ENCODE data around the gene GEMIN4. TPM values are rescaled to one million over a fixed set of nuclear protein-coding genes. Genes with fewer than 3 reads are reported as not detected.

GEMIN4 gene
- polyA plus RNA-seq, 2 of the 4 experiments (the other 2 are of a cell fraction) = 36.1 to 47.6 TPM

DNA sequence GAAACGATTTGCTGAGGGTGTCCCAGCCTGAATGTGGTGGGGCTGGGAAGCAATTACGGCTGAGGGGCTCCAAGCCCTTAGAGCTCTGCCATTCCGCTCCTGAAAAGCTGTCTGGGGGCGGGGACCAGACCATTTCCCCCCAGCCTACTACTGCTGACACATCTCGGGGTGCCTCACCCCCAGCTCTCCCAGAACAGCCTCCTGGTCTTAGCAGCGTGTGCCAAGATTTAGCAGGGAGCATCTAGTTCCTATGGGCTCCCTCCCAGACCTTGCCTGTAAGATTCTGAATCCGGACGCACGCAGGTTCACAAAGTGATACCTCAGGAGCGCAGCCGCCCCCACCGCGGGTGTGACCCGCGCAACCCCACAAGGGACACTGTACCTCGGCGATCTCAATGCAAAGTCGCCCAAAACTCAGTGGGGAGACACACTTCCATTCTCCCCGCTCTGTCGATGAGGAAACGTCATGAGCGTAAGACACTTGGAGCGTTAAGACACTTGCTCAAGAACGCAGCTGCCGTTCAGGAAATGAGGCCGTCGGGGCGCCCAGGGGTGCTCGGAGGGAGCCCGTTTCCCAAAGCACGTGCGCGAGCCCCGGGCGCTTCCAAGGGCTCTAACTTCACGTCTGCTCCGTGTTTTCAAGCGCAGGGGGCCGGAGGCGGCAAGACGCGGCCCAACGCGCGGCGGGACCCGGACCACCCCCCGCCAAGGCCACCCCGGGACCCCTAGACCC lies 629 bp downstream of the GEMIN4 start (continued):
- TF ChIP-seq HOXA7 (CRISPR knock-in tag; IDR thresholded peaks at IDR 0.05) = no peak
- TF ChIP-seq, protein P1, sequence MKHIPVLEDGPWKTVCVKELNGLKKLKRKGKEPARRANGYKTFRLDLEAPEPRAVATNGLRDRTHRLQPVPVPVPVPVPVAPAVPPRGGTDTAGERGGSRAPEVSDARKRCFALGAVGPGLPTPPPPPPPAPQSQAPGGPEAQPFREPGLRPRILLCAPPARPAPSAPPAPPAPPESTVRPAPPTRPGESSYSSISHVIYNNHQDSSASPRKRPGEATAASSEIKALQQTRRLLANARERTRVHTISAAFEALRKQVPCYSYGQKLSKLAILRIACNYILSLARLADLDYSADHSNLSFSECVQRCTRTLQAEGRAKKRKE (CRISPR knock-in tag; IDR thresholded peaks at IDR 0.05; ENCODE audit: low read depth) = no peak
- TF ChIP-seq HOXB5 (CRISPR knock-in tag; IDR thresholded peaks at IDR 0.05) = peak; percentile 74; the same call in 1 of the 2 replicates
- TF ChIP-seq SREBF2 (IDR thresholded peaks at IDR 0.05) = no peak
- peak; percentile 52; the same call in 1 of the 2 replicates for TF ChIP-seq EHF (CRISPR knock-in tag; IDR thresholded peaks at IDR 0.05)
- TF ChIP-seq SMC3 (IDR thresholded peaks at IDR 0.05) = no peak
- 0 out of 2 replicates have a peak, but pooled peaks have one; percentile 28 for TF ChIP-seq MAZ (IDR thresholded peaks at IDR 0.05; ENCODE audit: borderline replicate concordance, low read depth, low read length)
- TF ChIP-seq ZNF302 (CRISPR knock-in tag; IDR thresholded peaks at IDR 0.05) = no peak
- TF ChIP-seq, protein P2, sequence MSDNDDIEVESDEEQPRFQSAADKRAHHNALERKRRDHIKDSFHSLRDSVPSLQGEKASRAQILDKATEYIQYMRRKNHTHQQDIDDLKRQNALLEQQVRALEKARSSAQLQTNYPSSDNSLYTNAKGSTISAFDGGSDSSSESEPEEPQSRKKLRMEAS (IDR thresholded peaks at IDR 0.05) = peak; percentile 92; the same call in 1 of the 2 replicates
- no peak for TF ChIP-seq FOSB (CRISPR knock-in tag; IDR thresholded peaks at IDR 0.05)
- no peak for TF ChIP-seq RCOR1 (IDR thresholded peaks at IDR 0.05; ENCODE audit: low read depth, low read length)
- no peak for TF ChIP-seq RAD21 (conservative IDR thresholded peaks at IDR 0.05 in 1 of 2, IDR thresholded peaks at IDR 0.05 in 1 of 2)
- no peak for TF ChIP-seq FOSL2 (IDR thresholded peaks at IDR 0.05)
- no peak for TF ChIP-seq FOSL2 (CRISPR knock-in tag; IDR thresholded peaks at IDR 0.05)
- TF ChIP-seq MYC (IDR thresholded peaks at IDR 0.05; ENCODE audit: borderline replicate concordance, low read length) = peak; percentile 80; the same call in 1 of the 2 replicates
- no peak for TF ChIP-seq POLR2AphosphoS2 (conservative IDR thresholded peaks at IDR 0.05; ENCODE audit: low read length)
- no peak for TF ChIP-seq ESRRA (IDR thresholded peaks at IDR 0.05; ENCODE audit: borderline replicate concordance, low read length)
- TF ChIP-seq EHMT2 (IDR thresholded peaks at IDR 0.05; ENCODE audit: low read depth) = no peak
- peak; percentile 25; the same call in 1 of the 2 replicates for TF ChIP-seq TP53 (CRISPR knock-in tag; IDR thresholded peaks at IDR 0.05)
- no peak for TF ChIP-seq PHF8 (IDR thresholded peaks at IDR 0.05; ENCODE audit: borderline replicate concordance, low read depth)
- TF ChIP-seq, protein P3, sequence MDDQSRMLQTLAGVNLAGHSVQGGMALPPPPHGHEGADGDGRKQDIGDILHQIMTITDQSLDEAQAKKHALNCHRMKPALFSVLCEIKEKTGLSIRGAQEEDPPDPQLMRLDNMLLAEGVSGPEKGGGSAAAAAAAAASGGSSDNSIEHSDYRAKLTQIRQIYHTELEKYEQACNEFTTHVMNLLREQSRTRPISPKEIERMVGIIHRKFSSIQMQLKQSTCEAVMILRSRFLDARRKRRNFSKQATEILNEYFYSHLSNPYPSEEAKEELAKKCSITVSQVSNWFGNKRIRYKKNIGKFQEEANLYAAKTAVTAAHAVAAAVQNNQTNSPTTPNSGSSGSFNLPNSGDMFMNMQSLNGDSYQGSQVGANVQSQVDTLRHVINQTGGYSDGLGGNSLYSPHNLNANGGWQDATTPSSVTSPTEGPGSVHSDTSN (IDR thresholded peaks at IDR 0.05) = no peak
- TF ChIP-seq JUNB (IDR thresholded peaks at IDR 0.05) = no peak
- TF ChIP-seq GATA3 (IDR thresholded peaks at IDR 0.05; ENCODE audit: borderline replicate concordance) = 0 out of 2 replicates have a peak, but pooled peaks have one; percentile 9
- no peak for TF ChIP-seq HEYL (CRISPR knock-in tag; IDR thresholded peaks at IDR 0.05)
- no peak for TF ChIP-seq TFCP2L1 (CRISPR knock-in tag; IDR thresholded peaks at IDR 0.05)
- TF ChIP-seq, protein P4, sequence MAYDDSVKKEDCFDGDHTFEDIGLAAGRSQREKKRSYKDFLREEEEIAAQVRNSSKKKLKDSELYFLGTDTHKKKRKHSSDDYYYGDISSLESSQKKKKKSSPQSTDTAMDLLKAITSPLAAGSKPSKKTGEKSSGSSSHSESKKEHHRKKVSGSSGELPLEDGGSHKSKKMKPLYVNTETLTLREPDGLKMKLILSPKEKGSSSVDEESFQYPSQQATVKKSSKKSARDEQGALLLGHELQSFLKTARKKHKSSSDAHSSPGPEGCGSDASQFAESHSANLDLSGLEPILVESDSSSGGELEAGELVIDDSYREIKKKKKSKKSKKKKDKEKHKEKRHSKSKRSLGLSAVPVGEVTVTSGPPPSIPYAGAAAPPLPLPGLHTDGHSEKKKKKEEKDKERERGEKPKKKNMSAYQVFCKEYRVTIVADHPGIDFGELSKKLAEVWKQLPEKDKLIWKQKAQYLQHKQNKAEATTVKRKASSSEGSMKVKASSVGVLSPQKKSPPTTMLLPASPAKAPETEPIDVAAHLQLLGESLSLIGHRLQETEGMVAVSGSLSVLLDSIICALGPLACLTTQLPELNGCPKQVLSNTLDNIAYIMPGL (CRISPR knock-in tag; IDR thresholded peaks at IDR 0.05; ENCODE audit: borderline replicate concordance) = 0 out of 2 replicates have a peak, but pooled peaks have one; percentile 30
- TF ChIP-seq MAFK (IDR thresholded peaks at IDR 0.05; ENCODE audit: partially characterized antibody) = no peak
- no peak for TF ChIP-seq KDM5A (IDR thresholded peaks at IDR 0.05)
- TF ChIP-seq JUN (IDR thresholded peaks at IDR 0.05) = no peak
- no peak for TF ChIP-seq HOXB13 (CRISPR knock-in tag; IDR thresholded peaks at IDR 0.05; ENCODE audit: low read depth)
- TF ChIP-seq RFX5 (IDR thresholded peaks at IDR 0.05) = no peak
- TF ChIP-seq, protein P5, sequence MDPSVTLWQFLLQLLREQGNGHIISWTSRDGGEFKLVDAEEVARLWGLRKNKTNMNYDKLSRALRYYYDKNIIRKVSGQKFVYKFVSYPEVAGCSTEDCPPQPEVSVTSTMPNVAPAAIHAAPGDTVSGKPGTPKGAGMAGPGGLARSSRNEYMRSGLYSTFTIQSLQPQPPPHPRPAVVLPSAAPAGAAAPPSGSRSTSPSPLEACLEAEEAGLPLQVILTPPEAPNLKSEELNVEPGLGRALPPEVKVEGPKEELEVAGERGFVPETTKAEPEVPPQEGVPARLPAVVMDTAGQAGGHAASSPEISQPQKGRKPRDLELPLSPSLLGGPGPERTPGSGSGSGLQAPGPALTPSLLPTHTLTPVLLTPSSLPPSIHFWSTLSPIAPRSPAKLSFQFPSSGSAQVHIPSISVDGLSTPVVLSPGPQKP (IDR thresholded peaks at IDR 0.05; ENCODE audit: low read depth, low read length) = no peak
- TF ChIP-seq, protein P6, sequence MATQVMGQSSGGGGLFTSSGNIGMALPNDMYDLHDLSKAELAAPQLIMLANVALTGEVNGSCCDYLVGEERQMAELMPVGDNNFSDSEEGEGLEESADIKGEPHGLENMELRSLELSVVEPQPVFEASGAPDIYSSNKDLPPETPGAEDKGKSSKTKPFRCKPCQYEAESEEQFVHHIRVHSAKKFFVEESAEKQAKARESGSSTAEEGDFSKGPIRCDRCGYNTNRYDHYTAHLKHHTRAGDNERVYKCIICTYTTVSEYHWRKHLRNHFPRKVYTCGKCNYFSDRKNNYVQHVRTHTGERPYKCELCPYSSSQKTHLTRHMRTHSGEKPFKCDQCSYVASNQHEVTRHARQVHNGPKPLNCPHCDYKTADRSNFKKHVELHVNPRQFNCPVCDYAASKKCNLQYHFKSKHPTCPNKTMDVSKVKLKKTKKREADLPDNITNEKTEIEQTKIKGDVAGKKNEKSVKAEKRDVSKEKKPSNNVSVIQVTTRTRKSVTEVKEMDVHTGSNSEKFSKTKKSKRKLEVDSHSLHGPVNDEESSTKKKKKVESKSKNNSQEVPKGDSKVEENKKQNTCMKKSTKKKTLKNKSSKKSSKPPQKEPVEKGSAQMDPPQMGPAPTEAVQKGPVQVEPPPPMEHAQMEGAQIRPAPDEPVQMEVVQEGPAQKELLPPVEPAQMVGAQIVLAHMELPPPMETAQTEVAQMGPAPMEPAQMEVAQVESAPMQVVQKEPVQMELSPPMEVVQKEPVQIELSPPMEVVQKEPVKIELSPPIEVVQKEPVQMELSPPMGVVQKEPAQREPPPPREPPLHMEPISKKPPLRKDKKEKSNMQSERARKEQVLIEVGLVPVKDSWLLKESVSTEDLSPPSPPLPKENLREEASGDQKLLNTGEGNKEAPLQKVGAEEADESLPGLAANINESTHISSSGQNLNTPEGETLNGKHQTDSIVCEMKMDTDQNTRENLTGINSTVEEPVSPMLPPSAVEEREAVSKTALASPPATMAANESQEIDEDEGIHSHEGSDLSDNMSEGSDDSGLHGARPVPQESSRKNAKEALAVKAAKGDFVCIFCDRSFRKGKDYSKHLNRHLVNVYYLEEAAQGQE (IDR thresholded peaks at IDR 0.05) = no peak
- TF ChIP-seq BHLHE40 (IDR thresholded peaks at IDR 0.05; ENCODE audit: low read depth, low read length) = no peak
